ENCODE results near the gene RASGRP2. TPM values are rescaled to one million over a fixed set of nuclear protein-coding genes. Genes with fewer than 3 reads are reported as not detected.

RASGRP2 gene
- total RNA-seq, 1 experiment from 2014 or later, result not detected

- H3K4me3 Mint-ChIP-seq (ENCODE audit: unreplicated experiment), result no peak overlapping the region
- H3K36me3 Mint-ChIP-seq (ENCODE audit: insufficient read depth, unreplicated experiment), result peaks cover 99% of the 10 kb centered on the region
- no peaks in the 10 kb centered on the region for H3K27me3 Mint-ChIP-seq (ENCODE audit: insufficient read depth, unreplicated experiment)
- intact Hi-C loops (cut with micrococcal nuclease), result no loop called here
- CTCF ChIA-PET, result interaction anchor here (0.6 to 1.9 kb wide), 12 partner anchors 9 to 150 kb away, joined by 3 to 15 read pairs (median 3); no protein-coding TSS in a partner anchor
- POLR2A ChIA-PET, result no interaction called here
- H3K27ac Mint-ChIP-seq (ENCODE audit: low read depth, unreplicated experiment), result no peak overlapping the region
- TF ChIP-seq CTCF (IDR thresholded peaks at IDR 0.05; ENCODE audit: unreplicated experiment), result peak; percentile 61
- no peaks in the 10 kb centered on the region for H3K9me3 Mint-ChIP-seq (ENCODE audit: unreplicated experiment)
- BruUV-seq (replicated peaks), result no TSS peak
- H3K4me1 Mint-ChIP-seq (ENCODE audit: insufficient read depth, unreplicated experiment), result peaks cover 7% of the 10 kb centered on the region
- peak; percentile 68 for DNase-seq (ENCODE audit: unreplicated experiment)
These were observed 23.7 kb upstream of the RASGRP2 start for GRCh38 chr11:64767344-64768299.

- POLR2A ChIA-PET, result interaction anchor here (0.9 kb wide), 1 partner anchor 10 kb away, joined by 4 read pairs; no protein-coding TSS in a partner anchor
- no peak for TF ChIP-seq CTCF (IDR thresholded peaks at IDR 0.05; ENCODE audit: unreplicated experiment)
- H3K9me3 Mint-ChIP-seq (ENCODE audit: unreplicated experiment), result no peaks in the 10 kb centered on the region
- no peaks in the 10 kb centered on the region for H3K27me3 Mint-ChIP-seq (ENCODE audit: insufficient read depth, unreplicated experiment)
- no peak for DNase-seq (ENCODE audit: unreplicated experiment)
- CTCF ChIA-PET, result interaction anchor here (0.7 to 1.9 kb wide), 5 partner anchors 10 to 102 kb away, joined by 3 to 15 read pairs (median 3); no protein-coding TSS in a partner anchor
- no peak overlapping the region for H3K4me3 Mint-ChIP-seq (ENCODE audit: unreplicated experiment)
- H3K36me3 Mint-ChIP-seq (ENCODE audit: insufficient read depth, unreplicated experiment), result peaks cover 93% of the 10 kb centered on the region
- BruUV-seq (replicated peaks), result no TSS peak
- intact Hi-C loops (cut with micrococcal nuclease), result no loop called here
- H3K27ac Mint-ChIP-seq (ENCODE audit: low read depth, unreplicated experiment), result no peak overlapping the region
- H3K4me1 Mint-ChIP-seq (ENCODE audit: insufficient read depth, unreplicated experiment), result peaks cover 7% of the 10 kb centered on the region
These were observed 22.9 kb upstream of the RASGRP2 start for GRCh38 chr11:64766881-64767280.

DNA sequence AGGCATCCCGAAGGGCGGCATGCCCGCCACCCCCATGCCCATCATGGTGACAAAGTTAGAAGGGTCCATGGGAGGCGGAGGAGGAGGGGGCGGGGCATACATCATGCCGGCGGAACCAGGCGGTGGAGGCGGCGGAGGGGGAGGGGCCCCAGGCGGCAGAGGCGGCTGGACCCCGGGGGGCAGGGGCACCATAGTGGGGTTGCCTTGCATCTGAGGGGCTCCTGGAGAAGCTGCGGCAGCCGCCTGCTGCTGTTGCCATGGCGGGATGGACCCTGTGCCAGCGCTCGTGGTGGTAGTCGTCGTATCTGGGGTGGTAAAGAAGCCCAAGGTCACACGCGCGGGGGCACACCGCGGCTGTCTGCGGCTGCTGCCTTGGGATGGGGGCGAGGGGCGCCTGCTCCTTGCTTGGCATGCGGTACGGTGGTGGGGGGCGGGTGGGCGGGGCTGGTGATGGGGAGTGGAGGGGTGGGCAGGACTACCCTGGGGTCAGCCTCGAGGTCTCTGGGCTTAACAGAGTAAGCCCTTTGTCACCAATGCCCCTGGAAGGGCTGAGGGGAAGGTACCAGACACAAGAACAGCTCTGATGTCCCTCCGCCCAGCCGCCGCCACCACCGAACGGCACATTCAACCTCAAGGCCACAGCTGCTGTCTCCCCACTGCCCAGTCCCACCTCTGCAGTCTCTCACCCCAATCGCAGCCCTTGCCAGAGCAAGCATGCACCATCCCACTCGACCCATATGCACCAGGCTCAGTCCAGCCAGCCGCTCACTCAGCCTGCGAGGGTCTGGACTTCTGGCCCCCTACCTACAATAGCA is 22.1 kb upstream of the RASGRP2 start:
- Mint-ChIP-seq H3K27ac (ENCODE audit: low read depth, unreplicated experiment) (no peak overlapping the region), H3K27me3 (ENCODE audit: insufficient read depth, unreplicated experiment) (no peaks in the 10 kb centered on the region), H3K9me3 (ENCODE audit: unreplicated experiment) (no peaks in the 10 kb centered on the region), H3K4me3 (ENCODE audit: unreplicated experiment) (no peak overlapping the region), H3K36me3 (ENCODE audit: insufficient read depth, unreplicated experiment) (peaks cover 87% of the 10 kb centered on the region), H3K4me1 (ENCODE audit: insufficient read depth, unreplicated experiment) (peaks cover 7% of the 10 kb centered on the region)
- no peak for TF ChIP-seq CTCF (IDR thresholded peaks at IDR 0.05; ENCODE audit: unreplicated experiment)
- CTCF ChIA-PET, result no interaction called here
- POLR2A ChIA-PET, result interaction anchor here (0.9 to 6.8 kb wide), 2 partner anchors 9 to 10 kb away, joined by 4 to 86 read pairs; partner anchors contain the start of gene SF1
- no peak for DNase-seq (ENCODE audit: unreplicated experiment)
- BruUV-seq (replicated peaks), result no TSS peak
- intact Hi-C loops (cut with micrococcal nuclease), result no loop called here

All from MCF 10A (cell line).